A549 (cell line): Measurements from ENCODE around the gene PASK. TPM values are rescaled to one million over a fixed set of nuclear protein-coding genes. Genes with fewer than 3 reads are reported as not detected.

Source experiments
- ATAC-seq, 2 experiments: fragments of 200-7000 bp in 1 of 2; fragments of >200 bp in 1 of 2; cut with Nextera tagmentation in 1 of 2; cut with Tn5 transposase in 1 of 2; 3 replicates each; pipeline versions ENCODE4 v1.8.0 to v1.9.1; 2018 to 2020; ENCODE audit warnings: mild to moderate bottlenecking in 1 of 2, moderate library complexity in 1 of 2
- CTCF ChIA-PET: fragments of 300-600 bp; sonication (Branson Sonifier 250); formaldehyde crosslinking; extraction: SDS; loops from one replicate; lab custom pipeline; 2021; ENCODE audit warnings: antibody characterized with exemption, inconsistent platforms; lab: Yijun Ruan, JAX
- POLR2A ChIA-PET: fragments of 350-600 bp; formaldehyde crosslinking; extraction: SDS; loops from one replicate; lab custom pipeline; 2021; ENCODE audit warnings: antibody characterized with exemption, inconsistent platforms; lab: Yijun Ruan, JAX
- DNase-seq, 2 experiments: peaks; one replicate each; pipeline versions ENCODE4 v3.0.0 to v3.0.0-alpha.2; 2011 to 2016; ENCODE audit warnings: low read depth in 1 of 2, low spot score in 1 of 2
- FAIRE-seq: peaks from 2 replicates; lab custom pipeline; 2011; peaks lifted over from hg19 to GRCh38; lab: Jason Lieb, UNC
- H3K27ac ChIP-seq, 2 experiments: fragments of >200 bp; sonication (Bioruptor Twin); formaldehyde crosslinking; 3 replicates each; pipeline ENCODE4 v1.5.1; 2016 to 2017
- H3K4me1 ChIP-seq: fragments of >200 bp; sonication (Bioruptor Twin); formaldehyde crosslinking; 3 replicates; pipeline ENCODE4 v1.6.1; 2016
- H3K4me2 ChIP-seq: fragments of >200 bp; sonication (Bioruptor Twin); formaldehyde crosslinking; 3 replicates; pipeline ENCODE4 v1.6.1; 2016
- H3K4me3 ChIP-seq: fragments of >200 bp; sonication (Bioruptor Twin); formaldehyde crosslinking; 3 replicates; pipeline ENCODE4 v1.5.1; 2016
- H3K9me3 ChIP-seq: fragments of >200 bp; sonication (Bioruptor Twin); formaldehyde crosslinking; 3 replicates; pipeline ENCODE4 v1.6.1; 2016
- CBX2 ChIP-seq: fragments of 200-600 bp; sonication (generic); IDR thresholded peaks from 2 replicates; pipeline ENCODE4 v1.6.1; 2016; ENCODE audit warnings: low read depth, mild to moderate bottlenecking, borderline replicate concordance
- CEBPB ChIP-seq, 2 experiments: fragments of >200 bp in 1 of 2; sonication (Bioruptor Twin) in 1 of 2; formaldehyde crosslinking in 1 of 2; IDR thresholded peaks; 2 replicates each; pipeline ENCODE4 v1.6.1; 2012 to 2016
- CHD4 ChIP-seq: fragments of 200-600 bp; sonication (generic); IDR thresholded peaks from 2 replicates; pipeline ENCODE4 v1.6.1; 2016; ENCODE audit warnings: antibody characterized with exemption, mild to moderate bottlenecking, borderline replicate concordance
- EHMT2 ChIP-seq: fragments of 200-600 bp; sonication (generic); IDR thresholded peaks from 2 replicates; pipeline ENCODE4 v1.6.1; 2016; ENCODE audit warnings: antibody characterized with exemption, low read depth, mild to moderate bottlenecking, moderate library complexity
- EP300 ChIP-seq, 2 experiments: fragments of >200 bp; sonication (Bioruptor Twin); formaldehyde crosslinking; IDR thresholded peaks; 2 replicates in 1 of 2; 3 replicates in 1 of 2; pipeline ENCODE4 v1.6.1; 2016 to 2017
- ESRRA ChIP-seq: fragments of 150-350 bp; IDR thresholded peaks from 2 replicates; pipeline ENCODE4 v1.6.1; 2014; ENCODE audit warnings: mild to moderate bottlenecking, low read length, borderline replicate concordance
- HOXB13 ChIP-seq: fragments of 250-450 bp; sonication (Bioruptor Pico); IDR thresholded peaks from 2 replicates; pipeline ENCODE4 v1.5.0; 2020; ENCODE audit warnings: low read depth, mild to moderate bottlenecking, moderate library complexity
- JUNB ChIP-seq: fragments of >200 bp; sonication (Bioruptor Twin); formaldehyde crosslinking; IDR thresholded peaks from 2 replicates; pipeline ENCODE4 v1.6.1; 2016
- POLR2A ChIP-seq: IDR thresholded peaks from 2 replicates; pipeline ENCODE4 v1.6.1; 2012; ENCODE audit warnings: mild to moderate bottlenecking, low read length
- TP53 ChIP-seq: fragments of 250-450 bp; sonication (Bioruptor Pico); IDR thresholded peaks from 2 replicates; pipeline ENCODE4 v1.5.0; 2021; ENCODE audit warnings: mild to moderate bottlenecking, moderate library complexity
- WGBS: methylation state at CpG from one replicate; pipeline ENCODE4 v1.1.6; 2017; ENCODE audit errors: missing lambda C conversion rate; 5-methylcytosine and 5-hydroxymethylcytosine counted together
- polyA plus RNA-seq, 4 experiments: library from polyadenylated mRNA; depleted of rRNA in 3 of 4; stranded (reverse); fragments of >200 nt; fragmentation: RNase III in 1 of 4; extraction: RNeasy Plus Mini Kit Qiagen cat#74134 plus additional on column Dnase treatment in 1 of 4; gene quantifications; 2 replicates in 3 of 4; 3 replicates in 1 of 4; pipeline ENCODE4 v1.2.3, GENCODE V29; 2011 to 2017
- TF ChIP-seq, protein P1 (sequence below): fragments of 200-600 bp; sonication (generic); IDR thresholded peaks from 2 replicates; pipeline ENCODE4 v1.6.1; 2016; ENCODE audit warnings: antibody characterized with exemption, mild to moderate bottlenecking, moderate library complexity
- TF ChIP-seq, protein P2 (sequence below): fragments of 150-350 bp; IDR thresholded peaks from 2 replicates; pipeline ENCODE4 v1.6.1; 2014; ENCODE audit warnings: low read depth, mild to moderate bottlenecking, low read length
- TF ChIP-seq, protein P3 (sequence below): fragments of 250-450 bp; sonication (Bioruptor Pico); IDR thresholded peaks from 2 replicates; pipeline ENCODE4 v1.5.0; 2020; ENCODE audit warnings: low read depth, mild to moderate bottlenecking, moderate library complexity

PASK gene
- polyA plus RNA-seq, 2 of the 4 experiments (the other 2 are of a cell fraction) = 7.4 to 12.4 TPM

DNA sequence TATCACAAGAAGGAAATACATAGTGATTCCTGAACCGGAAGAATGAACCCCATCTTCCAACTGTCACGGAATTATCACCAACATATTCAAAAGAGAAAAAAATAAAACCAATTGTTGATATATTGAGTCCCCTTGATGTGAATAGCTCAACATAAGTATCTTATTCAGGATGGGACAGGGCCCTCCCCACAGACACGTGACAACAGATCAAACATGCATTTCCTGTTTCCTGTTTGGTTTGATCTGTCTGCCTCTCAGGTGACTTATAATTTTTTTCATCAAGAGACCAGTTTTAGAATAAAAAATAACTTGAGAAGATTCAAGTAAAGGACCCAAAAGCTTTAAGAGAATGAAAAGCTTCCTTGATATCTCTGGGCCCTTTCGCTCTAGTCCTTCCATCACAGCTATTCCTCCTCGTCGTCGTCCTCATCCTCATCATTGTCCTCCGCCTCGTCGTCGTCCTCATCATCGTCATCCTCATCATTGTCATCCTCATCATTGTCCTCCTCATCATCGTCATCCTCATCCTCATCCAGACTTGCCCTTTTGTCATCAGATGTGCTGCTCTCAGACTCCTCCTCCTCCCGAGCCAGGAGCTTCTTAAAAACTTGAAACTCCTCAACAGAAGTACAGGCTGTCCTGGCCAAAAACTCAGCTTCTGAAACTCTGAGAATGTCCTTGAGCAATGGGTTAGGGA, 53.5 kb downstream of the PASK start:
- Histone ChIP-seq H3K4me2 (no peak overlapping the region), H3K27ac (no peak overlapping the region; a peak in 1 of 6 replicates), H3K9me3 (no peaks in the 10 kb centered on the region), H3K4me1 (peaks cover 38% of the 10 kb centered on the region), H3K4me3 (no peak overlapping the region)
- POLR2A ChIA-PET = no interaction called here
- TF ChIP-seq, protein P1, sequence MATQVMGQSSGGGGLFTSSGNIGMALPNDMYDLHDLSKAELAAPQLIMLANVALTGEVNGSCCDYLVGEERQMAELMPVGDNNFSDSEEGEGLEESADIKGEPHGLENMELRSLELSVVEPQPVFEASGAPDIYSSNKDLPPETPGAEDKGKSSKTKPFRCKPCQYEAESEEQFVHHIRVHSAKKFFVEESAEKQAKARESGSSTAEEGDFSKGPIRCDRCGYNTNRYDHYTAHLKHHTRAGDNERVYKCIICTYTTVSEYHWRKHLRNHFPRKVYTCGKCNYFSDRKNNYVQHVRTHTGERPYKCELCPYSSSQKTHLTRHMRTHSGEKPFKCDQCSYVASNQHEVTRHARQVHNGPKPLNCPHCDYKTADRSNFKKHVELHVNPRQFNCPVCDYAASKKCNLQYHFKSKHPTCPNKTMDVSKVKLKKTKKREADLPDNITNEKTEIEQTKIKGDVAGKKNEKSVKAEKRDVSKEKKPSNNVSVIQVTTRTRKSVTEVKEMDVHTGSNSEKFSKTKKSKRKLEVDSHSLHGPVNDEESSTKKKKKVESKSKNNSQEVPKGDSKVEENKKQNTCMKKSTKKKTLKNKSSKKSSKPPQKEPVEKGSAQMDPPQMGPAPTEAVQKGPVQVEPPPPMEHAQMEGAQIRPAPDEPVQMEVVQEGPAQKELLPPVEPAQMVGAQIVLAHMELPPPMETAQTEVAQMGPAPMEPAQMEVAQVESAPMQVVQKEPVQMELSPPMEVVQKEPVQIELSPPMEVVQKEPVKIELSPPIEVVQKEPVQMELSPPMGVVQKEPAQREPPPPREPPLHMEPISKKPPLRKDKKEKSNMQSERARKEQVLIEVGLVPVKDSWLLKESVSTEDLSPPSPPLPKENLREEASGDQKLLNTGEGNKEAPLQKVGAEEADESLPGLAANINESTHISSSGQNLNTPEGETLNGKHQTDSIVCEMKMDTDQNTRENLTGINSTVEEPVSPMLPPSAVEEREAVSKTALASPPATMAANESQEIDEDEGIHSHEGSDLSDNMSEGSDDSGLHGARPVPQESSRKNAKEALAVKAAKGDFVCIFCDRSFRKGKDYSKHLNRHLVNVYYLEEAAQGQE = no peak
- TF ChIP-seq, protein P2, sequence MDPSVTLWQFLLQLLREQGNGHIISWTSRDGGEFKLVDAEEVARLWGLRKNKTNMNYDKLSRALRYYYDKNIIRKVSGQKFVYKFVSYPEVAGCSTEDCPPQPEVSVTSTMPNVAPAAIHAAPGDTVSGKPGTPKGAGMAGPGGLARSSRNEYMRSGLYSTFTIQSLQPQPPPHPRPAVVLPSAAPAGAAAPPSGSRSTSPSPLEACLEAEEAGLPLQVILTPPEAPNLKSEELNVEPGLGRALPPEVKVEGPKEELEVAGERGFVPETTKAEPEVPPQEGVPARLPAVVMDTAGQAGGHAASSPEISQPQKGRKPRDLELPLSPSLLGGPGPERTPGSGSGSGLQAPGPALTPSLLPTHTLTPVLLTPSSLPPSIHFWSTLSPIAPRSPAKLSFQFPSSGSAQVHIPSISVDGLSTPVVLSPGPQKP = no peak
- TF ChIP-seq EHMT2 = no peak
- TF ChIP-seq POLR2A = no peak
- no peak for TF ChIP-seq TP53 (CRISPR knock-in tag)
- TF ChIP-seq HOXB13 (CRISPR knock-in tag) = no peak
- DNase-seq (no peak), ATAC-seq (no peak), FAIRE-seq (no peak)
- CTCF ChIA-PET = interaction anchor here (0.6 kb wide), 1 partner anchor 330 kb away, joined by 7 read pairs; no protein-coding TSS in a partner anchor
- 93% methylated on average over 14 of the region's 14 CpGs for WGBS

DNA sequence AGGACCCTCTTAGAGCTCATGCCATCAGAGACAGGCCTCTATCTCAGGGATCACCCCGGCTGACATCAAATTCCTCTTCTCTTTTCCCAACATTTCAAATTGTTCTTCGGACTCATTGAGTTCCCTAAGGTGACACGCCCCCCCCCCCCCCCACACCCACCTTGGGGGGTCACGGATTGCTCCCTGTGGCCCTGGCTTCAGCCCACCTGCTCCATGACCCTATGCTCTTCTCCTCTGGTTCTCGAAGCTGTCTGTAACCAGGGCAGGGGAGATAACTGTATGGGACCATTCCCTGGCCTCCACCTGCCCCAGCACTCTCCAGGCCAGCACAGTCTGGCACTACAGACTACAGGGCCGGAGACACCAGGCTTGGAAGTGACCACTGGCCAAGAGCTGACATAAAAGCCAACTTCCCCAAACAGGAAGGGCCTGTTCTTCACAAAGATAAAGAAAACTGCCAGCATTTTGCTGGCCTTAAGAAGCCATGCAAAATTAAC, 54.3 kb downstream of the PASK start:
- Histone ChIP-seq H3K4me2 (no peak overlapping the region), H3K27ac (peak overlapping the region in 1 of 2 experiments; percentile 68; a peak in 1 of 6 replicates), H3K4me1 (peaks cover 36% of the 10 kb centered on the region), H3K4me3 (no peak overlapping the region), H3K9me3 (no peaks in the 10 kb centered on the region)
- ChIA-PET POLR2A (interaction anchor here (0.7 kb wide), 1 partner anchor 517 kb away, joined by 3 read pairs; no protein-coding TSS in a partner anchor), CTCF (interaction anchor here (1.0 kb wide), 1 partner anchor 565 kb away, joined by 3 read pairs; no protein-coding TSS in a partner anchor)
- TF ChIP-seq ESRRA = no peak
- no peak for TF ChIP-seq EHMT2
- TF ChIP-seq, protein P3, sequence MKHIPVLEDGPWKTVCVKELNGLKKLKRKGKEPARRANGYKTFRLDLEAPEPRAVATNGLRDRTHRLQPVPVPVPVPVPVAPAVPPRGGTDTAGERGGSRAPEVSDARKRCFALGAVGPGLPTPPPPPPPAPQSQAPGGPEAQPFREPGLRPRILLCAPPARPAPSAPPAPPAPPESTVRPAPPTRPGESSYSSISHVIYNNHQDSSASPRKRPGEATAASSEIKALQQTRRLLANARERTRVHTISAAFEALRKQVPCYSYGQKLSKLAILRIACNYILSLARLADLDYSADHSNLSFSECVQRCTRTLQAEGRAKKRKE (CRISPR knock-in tag) = no peak
- no peak for TF ChIP-seq JUNB
- TF ChIP-seq CHD4 = no peak
- no peak for TF ChIP-seq POLR2A
- no peak for TF ChIP-seq CBX2
- no peak for TF ChIP-seq EP300 (IDR thresholded peaks at IDR 0.05)
- ATAC-seq (no peak), FAIRE-seq (no peak), DNase-seq (no peak)
- WGBS = 74% methylated on average over 4 of the region's 6 CpGs

DNA sequence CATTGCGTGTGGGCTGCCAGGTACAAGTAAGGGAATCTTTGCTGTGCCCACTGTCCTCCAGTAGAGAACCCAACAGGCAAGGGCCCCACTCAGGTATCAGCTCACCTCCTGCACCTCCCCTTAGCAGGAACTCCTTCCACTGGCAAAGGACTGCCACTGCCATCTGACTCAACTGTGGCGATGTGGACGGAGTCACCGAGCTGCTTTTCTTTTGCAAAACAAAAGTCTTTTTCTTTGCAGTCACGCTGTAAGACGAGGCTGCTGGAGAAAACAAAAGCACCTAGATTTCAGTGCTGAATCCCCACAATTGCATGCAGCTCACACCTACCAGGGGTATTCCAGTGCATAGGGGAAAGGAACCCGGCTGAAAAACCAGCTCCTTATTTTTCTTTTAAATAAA, 55.1 kb downstream of the PASK start:
- no peak for DNase-seq
- WGBS = 92% methylated on average over 7 of the region's 7 CpGs
- H3K9me3 ChIP-seq = no peaks in the 10 kb centered on the region
- ChIA-PET CTCF (interaction anchor here (0.6 to 1.0 kb wide), 2 partner anchors 16 to 565 kb away, joined by 3 to 4 read pairs; no protein-coding TSS in a partner anchor), POLR2A (interaction anchor here (0.7 to 1.8 kb wide), 2 partner anchors 8 to 518 kb away, joined by 3 to 7 read pairs; partner anchors contain the start of gene MTERF4)
- no peak overlapping the region for H3K4me3 ChIP-seq
- H3K4me1 ChIP-seq = peaks cover 36% of the 10 kb centered on the region
- ATAC-seq = peak in 1 of 2 experiments; percentile 2; a peak in 1 of 6 replicates
- no peak for FAIRE-seq
- peak overlapping the region; percentile 57 to 68; a peak in 5 of 6 replicates for H3K27ac ChIP-seq
- peak overlapping the region; percentile 73 for H3K4me2 ChIP-seq
- no peak for TF ChIP-seq CEBPB (IDR thresholded peaks at IDR 0.05)
